Adipocyte (in vitro differentiated cells): ENCODE measurements around the gene PPRC1.

Source experiments
- DNase-seq: peaks from one replicate; pipeline ENCODE4 v3.0.0-alpha.2; 2015; ENCODE audit warnings: low read depth
- H3K27me3 ChIP-seq: replicated peaks from 2 replicates; pipeline ENCODE4 v1.7.0; 2013; ENCODE audit warnings: mild to moderate bottlenecking, low read length, moderate library complexity; ENCODE audit not compliant: control insufficient read depth, insufficient read depth
- H3K36me3 ChIP-seq: 2 replicates; pipeline ENCODE4 v1.7.0; 2013; ENCODE audit warnings: low read length, mild to moderate bottlenecking, moderate library complexity; ENCODE audit not compliant: control insufficient read depth, insufficient read depth, severe bottlenecking
- H3K4me1 ChIP-seq: 2 replicates; pipeline ENCODE4 v1.7.0; 2013; ENCODE audit warnings: mild to moderate bottlenecking, low read length, moderate library complexity; ENCODE audit not compliant: control insufficient read depth, insufficient read depth
- H3K4me3 ChIP-seq: 2 replicates; pipeline ENCODE4 v1.7.0; 2013; ENCODE audit warnings: mild to moderate bottlenecking, low read length, moderate library complexity
- H3K9ac ChIP-seq: 2 replicates; pipeline ENCODE4 v1.7.0; 2013; ENCODE audit warnings: mild to moderate bottlenecking, low read length, moderate library complexity
- H3K9me3 ChIP-seq: 2 replicates; pipeline ENCODE4 v1.7.0; 2013; ENCODE audit warnings: mild to moderate bottlenecking, low read length, moderate library complexity; ENCODE audit not compliant: control insufficient read depth

Gene PPRC1

DNA sequence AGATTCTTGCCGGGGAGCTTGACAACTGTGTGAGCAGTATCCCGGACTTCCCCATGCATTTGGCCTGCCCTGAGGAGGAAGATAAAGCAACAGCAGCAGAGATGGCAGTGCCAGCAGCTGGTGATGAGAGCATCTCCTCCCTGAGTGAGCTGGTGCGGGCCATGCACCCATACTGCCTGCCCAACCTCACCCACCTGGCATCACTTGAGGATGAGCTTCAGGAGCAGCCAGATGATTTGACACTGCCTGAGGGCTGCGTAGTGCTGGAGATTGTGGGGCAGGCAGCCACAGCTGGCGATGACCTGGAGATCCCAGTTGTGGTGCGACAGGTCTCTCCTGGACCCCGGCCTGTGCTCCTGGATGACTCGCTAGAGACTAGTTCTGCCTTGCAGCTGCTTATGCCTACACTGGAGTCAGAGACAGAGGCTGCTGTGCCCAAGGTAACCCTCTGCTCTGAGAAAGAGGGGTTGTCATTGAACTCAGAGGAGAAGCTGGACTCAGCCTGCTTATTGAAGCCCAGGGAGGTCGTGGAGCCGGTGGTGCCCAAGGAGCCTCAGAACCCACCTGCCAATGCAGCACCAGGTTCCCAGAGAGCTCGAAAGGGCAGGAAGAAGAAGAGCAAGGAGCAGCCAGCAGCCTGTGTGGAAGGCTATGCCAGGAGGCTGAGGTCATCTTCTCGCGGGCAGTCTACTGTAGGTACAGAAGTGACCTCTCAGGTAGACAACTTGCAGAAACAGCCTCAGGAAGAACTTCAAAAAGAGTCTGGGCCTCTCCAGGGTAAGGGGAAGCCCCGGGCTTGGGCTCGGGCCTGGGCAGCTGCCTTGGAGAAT is 6.7 kb downstream of the PPRC1 start:
- no peak overlapping the region for H3K9ac ChIP-seq
- H3K4me3 ChIP-seq, result no peak overlapping the region
- no peaks in the 10 kb centered on the region for H3K9me3 ChIP-seq
- peaks cover 7% of the 10 kb centered on the region for H3K4me1 ChIP-seq
- no peak for DNase-seq
- H3K36me3 ChIP-seq, result peaks cover 64% of the 10 kb centered on the region
- H3K27me3 ChIP-seq, result no peaks in the 10 kb centered on the region

DNA sequence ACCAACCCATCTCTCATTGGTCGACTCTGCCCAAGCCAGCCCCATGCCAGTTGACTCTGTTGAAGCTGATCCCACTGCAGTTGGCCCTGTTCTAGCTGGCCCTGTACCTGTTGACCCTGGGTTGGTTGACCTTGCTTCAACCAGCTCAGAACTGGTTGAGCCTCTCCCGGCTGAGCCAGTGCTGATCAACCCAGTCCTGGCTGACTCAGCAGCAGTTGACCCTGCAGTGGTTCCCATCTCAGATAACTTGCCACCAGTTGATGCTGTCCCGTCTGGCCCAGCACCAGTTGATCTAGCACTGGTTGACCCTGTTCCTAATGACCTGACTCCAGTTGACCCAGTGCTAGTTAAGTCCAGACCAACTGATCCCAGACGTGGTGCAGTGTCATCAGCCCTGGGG is 7.4 kb downstream of the PPRC1 start:
- Histone ChIP-seq H3K4me1 (no peaks in the 10 kb centered on the region), H3K27me3 (no peaks in the 10 kb centered on the region), H3K9me3 (no peaks in the 10 kb centered on the region), H3K36me3 (peaks cover 71% of the 10 kb centered on the region), H3K4me3 (no peak overlapping the region), H3K9ac (no peak overlapping the region)
- no peak for DNase-seq

DNA sequence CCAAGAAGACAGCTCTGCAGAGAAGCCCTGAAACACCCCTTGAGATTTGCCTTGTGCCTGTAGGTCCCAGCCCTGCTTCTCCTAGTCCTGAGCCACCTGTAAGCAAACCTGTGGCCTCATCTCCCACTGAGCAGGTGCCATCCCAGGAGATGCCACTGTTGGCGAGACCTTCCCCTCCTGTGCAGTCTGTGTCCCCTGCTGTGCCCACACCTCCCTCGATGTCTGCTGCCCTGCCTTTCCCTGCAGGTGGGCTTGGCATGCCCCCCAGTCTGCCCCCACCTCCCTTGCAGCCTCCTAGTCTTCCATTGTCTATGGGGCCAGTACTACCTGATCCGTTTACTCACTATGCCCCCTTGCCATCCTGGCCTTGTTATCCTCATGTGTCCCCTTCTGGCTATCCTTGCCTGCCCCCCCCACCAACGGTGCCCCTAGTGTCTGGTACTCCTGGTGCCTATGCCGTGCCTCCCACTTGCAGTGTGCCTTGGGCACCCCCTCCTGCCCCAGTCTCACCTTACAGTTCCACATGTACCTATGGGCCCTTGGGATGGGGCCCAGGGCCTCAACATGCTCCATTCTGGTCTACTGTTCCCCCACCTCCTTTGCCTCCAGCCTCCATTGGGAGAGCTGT is 8.2 kb downstream of the PPRC1 start:
- DNase-seq, result no peak
- Histone ChIP-seq H3K36me3 (peaks cover 76% of the 10 kb centered on the region), H3K9me3 (no peaks in the 10 kb centered on the region), H3K27me3 (no peaks in the 10 kb centered on the region), H3K4me3 (no peak overlapping the region), H3K9ac (no peak overlapping the region), H3K4me1 (no peaks in the 10 kb centered on the region)

DNA sequence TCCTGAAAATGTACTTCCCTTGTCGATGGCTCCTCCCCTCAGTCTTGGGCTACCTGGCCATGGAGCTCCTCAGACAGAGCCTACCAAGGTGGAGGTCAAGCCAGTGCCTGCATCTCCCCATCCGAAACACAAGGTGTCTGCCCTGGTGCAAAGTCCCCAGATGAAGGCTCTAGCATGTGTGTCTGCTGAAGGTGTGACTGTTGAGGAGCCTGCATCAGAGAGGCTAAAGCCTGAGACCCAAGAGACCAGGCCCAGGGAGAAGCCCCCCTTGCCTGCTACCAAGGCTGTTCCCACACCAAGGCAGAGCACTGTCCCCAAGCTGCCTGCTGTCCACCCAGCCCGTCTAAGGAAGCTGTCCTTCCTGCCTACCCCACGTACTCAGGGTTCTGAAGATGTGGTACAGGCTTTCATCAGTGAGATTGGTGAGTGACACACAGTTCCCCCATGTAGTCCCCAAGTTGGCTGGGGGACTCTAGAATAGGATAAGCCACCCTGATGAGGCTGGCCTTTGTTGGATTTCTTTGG is 8.8 kb downstream of the PPRC1 start:
- Histone ChIP-seq H3K9me3 (no peaks in the 10 kb centered on the region), H3K4me1 (no peaks in the 10 kb centered on the region), H3K9ac (no peak overlapping the region), H3K27me3 (no peaks in the 10 kb centered on the region), H3K4me3 (no peak overlapping the region), H3K36me3 (peaks cover 82% of the 10 kb centered on the region)
- no peak for DNase-seq

DNA sequence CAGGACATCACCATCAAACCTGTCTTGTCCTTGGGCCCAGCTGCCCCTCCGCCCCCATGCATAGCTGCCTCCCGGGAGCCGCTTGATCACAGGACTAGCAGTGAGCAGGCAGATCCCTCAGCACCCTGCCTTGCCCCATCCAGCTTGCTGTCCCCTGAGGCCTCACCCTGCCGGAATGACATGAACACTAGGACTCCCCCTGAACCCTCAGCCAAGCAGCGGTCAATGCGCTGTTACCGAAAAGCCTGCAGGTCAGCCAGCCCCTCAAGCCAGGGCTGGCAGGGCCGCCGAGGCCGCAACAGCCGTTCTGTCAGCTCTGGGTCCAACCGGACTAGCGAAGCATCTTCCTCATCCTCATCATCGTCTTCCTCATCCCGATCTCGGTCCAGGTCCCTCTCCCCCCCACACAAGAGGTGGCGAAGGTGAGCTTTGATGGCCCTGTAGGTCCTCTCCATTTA is 14.2 kb downstream of the PPRC1 start:
- DNase-seq, result no peak
- Histone ChIP-seq H3K9me3 (no peaks in the 10 kb centered on the region), H3K36me3 (peaks cover 74% of the 10 kb centered on the region), H3K27me3 (no peaks in the 10 kb centered on the region), H3K4me1 (peaks cover 9% of the 10 kb centered on the region), H3K4me3 (no peak overlapping the region), H3K9ac (no peak overlapping the region)

DNA sequence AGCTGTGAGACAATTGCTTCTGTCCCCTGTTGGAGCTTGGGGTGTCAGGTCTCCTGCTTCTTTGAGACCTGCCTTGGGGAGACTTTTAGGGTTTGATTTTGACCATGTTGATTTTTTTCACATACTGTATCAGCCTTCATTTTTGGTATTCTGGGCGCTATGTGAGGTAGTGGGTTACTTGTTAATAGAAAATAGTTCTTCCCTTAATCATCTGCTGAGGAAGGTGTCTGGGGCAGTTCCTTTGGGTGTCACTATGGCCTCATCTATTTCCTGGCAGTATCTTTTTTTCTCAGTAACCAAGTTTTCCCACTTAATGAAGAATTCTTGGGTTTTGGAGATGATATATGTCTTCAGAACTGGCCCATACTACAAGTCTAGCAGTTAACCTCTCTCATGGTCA is 14.7 kb downstream of the PPRC1 start:
- Histone ChIP-seq H3K9ac (no peak overlapping the region), H3K27me3 (no peaks in the 10 kb centered on the region), H3K36me3 (peaks cover 74% of the 10 kb centered on the region), H3K4me3 (no peak overlapping the region), H3K9me3 (no peaks in the 10 kb centered on the region), H3K4me1 (peaks cover 9% of the 10 kb centered on the region)
- DNase-seq, result no peak

DNA sequence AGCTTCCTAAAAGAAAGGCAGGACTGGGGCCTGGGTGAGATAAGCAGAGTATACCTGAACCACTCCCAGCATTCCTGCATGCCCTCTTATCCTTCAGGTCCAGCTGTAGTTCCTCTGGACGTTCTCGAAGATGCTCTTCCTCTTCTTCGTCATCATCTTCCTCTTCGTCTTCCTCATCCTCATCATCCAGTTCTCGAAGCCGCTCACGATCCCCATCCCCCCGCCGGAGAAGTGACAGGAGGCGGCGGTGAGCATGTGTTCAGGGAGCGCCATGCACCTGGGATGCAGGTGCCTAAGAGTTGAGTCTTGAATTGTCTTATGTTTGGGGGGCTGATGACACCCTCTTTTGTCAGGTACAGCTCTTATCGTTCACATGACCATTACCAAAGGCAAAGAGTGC is 15.4 kb downstream of the PPRC1 start:
- Histone ChIP-seq H3K9ac (no peak overlapping the region), H3K4me1 (peaks cover 15% of the 10 kb centered on the region), H3K36me3 (peaks cover 68% of the 10 kb centered on the region), H3K4me3 (no peak overlapping the region), H3K27me3 (no peaks in the 10 kb centered on the region), H3K9me3 (no peaks in the 10 kb centered on the region)
- DNase-seq, result no peak

DNA sequence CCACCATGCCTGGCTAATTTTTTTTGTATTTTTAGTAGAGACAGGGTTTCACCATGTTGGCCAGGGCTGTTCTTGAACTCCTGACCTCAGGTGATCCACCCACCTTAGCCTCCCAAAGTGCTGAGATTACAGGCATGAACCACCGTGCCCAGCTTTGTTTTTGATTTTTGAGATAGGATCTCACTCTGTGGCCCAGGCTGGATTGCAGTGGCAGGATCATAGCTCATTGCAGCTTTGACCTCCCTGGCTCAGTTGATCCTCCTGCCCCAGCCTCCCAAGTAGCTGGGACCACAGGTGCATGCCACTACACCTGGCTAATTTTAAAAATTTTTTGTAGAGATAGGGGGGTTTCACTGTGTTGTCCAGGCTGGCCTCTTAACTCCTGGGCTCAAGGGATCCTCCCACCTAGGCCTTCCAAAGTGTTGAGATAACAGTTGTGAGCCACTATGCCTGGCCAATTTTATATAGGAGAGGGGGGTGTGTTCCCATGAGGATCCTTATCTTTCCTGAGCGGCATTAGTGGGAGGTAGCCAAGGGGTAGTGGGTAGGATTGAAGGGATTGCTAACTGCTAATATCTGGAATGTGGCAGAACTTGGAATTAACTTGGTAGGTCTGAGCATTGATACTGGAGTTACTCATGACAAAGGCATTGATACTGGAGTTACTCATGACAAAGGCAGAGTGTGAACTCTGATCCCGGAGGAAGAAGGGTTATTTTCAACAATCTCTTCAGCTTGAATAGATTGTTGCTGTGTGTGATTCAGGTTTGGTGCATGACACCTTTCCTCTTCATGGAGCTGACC is 18.3 kb downstream of the PPRC1 start:
- no peaks in the 10 kb centered on the region for H3K9me3 ChIP-seq
- peak overlapping the region; percentile 99 for H3K4me3 ChIP-seq
- peak; percentile 35 for DNase-seq

DNA sequence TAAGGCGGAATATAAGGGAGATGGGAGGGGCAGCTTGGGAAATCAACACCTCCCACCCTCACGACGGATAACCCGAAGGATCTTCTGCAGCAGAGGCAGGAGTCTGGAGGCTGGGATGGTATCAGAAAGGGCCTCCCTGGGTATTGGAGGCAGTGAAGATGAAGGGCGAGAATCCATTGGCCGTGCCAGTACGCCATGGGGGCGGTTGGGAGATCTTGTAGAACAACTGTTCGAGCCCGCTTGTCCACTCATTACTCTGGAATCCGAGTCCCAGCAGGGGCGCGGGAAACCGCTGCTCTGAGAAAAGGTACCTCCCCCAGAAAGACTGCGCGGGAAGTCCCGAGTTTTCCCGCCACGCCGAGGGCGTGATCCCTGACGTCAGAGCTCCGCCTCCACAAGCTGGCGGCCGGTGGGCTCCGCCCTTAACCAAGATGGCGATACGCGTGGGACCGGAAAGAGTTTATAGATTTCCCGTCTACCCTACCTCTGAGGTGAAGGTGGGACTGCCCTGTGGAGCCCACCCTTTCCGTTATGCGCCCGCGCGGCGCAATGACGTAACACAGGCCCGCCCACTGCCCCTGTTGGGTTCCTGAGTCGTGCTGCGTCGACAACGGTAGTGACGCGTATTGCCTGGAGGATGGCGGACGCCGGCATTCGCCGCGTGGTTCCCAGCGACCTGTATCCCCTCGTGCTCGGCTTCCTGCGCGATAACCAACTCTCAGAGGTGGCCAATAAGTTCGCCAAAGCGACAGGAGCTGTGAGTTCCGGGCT is 19.1 kb downstream of the PPRC1 start, which contains the start of gene NOLC1:
NOLC1 (plus strand) TSS at position 616 of the 771 bp plus-strand sequence; CDS start at position 638, 22 bp downstream.
- H3K9me3 ChIP-seq, result no peaks in the 10 kb centered on the region
- peaks cover 59% of the 10 kb centered on the region for H3K36me3 ChIP-seq
- H3K27me3 ChIP-seq, result no peaks in the 10 kb centered on the region
- H3K4me3 ChIP-seq, result peak within 1 kb of the TSS; percentile 99
- peak within 1 kb of the TSS; percentile 97 for H3K9ac ChIP-seq
- peaks cover 27% of the 10 kb centered on the region for H3K4me1 ChIP-seq
- DNase-seq, result peak; percentile 97

More for the DNA sequence above, 18.3 kb downstream of the PPRC1 start:
- peaks cover 60% of the 10 kb centered on the region for H3K36me3 ChIP-seq
- H3K4me1 ChIP-seq, result peaks cover 27% of the 10 kb centered on the region
- H3K27me3 ChIP-seq, result no peaks in the 10 kb centered on the region
- H3K9ac ChIP-seq, result peak overlapping the region; percentile 57

DNA sequence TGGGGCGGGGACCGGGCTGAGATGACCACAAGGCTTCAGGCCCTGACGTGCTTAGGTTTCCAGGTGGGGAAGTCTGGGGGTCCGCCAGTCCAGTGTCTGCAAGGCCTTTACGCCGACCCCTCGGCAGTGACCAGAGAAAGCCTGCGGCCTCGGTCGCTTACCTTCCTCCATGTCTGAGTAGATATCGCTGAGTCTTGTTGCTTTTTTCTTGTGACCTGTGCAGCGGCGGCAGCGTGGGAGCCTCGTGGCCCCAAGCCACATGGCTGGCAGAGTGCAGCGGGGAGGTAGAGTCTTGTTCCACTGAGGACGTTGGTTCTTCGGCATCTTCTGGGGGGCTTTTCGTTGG is 19.7 kb downstream of the PPRC1 start:
- Histone ChIP-seq H3K4me3 (peak overlapping the region; percentile 99), H3K27me3 (no peaks in the 10 kb centered on the region), H3K36me3 (peaks cover 59% of the 10 kb centered on the region), H3K9me3 (no peaks in the 10 kb centered on the region), H3K4me1 (peaks cover 27% of the 10 kb centered on the region), H3K9ac (peak overlapping the region; percentile 97)
- DNase-seq, result peak; percentile 61
